Measurements from ENCODE around the gene AHNAK.
A peak's percentile ranks its signal among the peaks of the same experiment; 100 is the strongest.

AHNAK gene

DNA sequence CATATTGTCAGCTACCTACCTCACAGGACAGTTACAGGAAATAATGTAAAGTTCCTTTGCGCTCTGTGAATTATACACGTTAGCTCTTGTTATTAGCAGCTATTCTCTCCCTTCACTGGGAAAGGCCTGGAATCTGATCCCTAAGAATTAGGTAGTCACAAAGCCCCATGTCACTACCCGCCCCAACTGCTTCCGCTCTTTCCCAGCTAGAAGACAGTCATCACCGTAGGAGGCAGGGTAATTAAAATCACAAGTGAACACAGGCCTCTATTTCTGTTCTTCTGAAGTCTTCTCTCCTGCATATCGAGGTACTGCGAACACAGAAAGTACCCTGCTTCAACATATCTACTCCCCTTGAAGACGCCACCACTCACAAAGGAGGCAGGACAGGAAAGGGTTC lies 12.6 kb upstream of the AHNAK start:
- H3K36me3 ChIP-seq (replicated peaks) = peaks cover 60% of the 10 kb centered on the region
- no peak for DNase-seq
- no peak overlapping the region for H3K27ac ChIP-seq
- no peaks in the 10 kb centered on the region for H3K27me3 ChIP-seq (replicated peaks)
- TF ChIP-seq, protein P1, sequence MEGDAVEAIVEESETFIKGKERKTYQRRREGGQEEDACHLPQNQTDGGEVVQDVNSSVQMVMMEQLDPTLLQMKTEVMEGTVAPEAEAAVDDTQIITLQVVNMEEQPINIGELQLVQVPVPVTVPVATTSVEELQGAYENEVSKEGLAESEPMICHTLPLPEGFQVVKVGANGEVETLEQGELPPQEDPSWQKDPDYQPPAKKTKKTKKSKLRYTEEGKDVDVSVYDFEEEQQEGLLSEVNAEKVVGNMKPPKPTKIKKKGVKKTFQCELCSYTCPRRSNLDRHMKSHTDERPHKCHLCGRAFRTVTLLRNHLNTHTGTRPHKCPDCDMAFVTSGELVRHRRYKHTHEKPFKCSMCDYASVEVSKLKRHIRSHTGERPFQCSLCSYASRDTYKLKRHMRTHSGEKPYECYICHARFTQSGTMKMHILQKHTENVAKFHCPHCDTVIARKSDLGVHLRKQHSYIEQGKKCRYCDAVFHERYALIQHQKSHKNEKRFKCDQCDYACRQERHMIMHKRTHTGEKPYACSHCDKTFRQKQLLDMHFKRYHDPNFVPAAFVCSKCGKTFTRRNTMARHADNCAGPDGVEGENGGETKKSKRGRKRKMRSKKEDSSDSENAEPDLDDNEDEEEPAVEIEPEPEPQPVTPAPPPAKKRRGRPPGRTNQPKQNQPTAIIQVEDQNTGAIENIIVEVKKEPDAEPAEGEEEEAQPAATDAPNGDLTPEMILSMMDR (IDR thresholded peaks at IDR 0.05; ENCODE audit: low read depth, low read length, missing control alignments) = no peak
- in situ Hi-C loops (cut with HindIII; ENCODE audit: low pct_ligation_motif_present, low sequenced_read_pairs) = loop anchor here (25.0 kb wide), 1 partner anchor 172 kb away; no protein-coding TSS in a partner anchor
- H3K4me3 ChIP-seq (ENCODE audit: low read depth, low read length) = no peak overlapping the region

DNA sequence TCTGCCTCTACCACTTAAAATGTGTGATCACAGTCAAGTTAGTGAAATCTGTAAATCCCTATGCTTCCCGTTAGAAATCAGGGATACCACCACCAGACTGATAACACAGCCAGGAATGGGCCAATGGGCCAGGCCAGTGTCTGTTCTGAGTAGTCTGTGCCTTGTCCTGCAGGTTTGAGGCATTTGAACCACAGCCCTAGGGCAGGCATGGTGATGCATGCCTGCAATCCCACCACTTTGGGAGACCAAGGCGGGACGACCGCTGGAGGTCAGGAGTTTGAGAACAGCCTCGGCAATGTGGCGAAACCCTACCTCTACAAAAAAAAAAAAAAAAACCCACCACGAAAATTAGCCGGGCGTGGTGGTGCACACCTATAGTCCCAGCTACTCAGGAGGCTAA lies 12.1 kb upstream of the AHNAK start:
- Histone ChIP-seq H3K27ac (no peak overlapping the region), H3K27me3 (replicated peaks) (no peaks in the 10 kb centered on the region), H3K4me3 (ENCODE audit: low read depth, low read length) (no peak overlapping the region), H3K36me3 (replicated peaks) (peaks cover 56% of the 10 kb centered on the region)
- TF ChIP-seq, protein P1 (IDR thresholded peaks at IDR 0.05; ENCODE audit: low read depth, low read length, missing control alignments) = no peak
- DNase-seq = no peak
- in situ Hi-C loops (cut with HindIII; ENCODE audit: low pct_ligation_motif_present, low sequenced_read_pairs) = loop anchor here (25.0 kb wide), 1 partner anchor 171 kb away; no protein-coding TSS in a partner anchor

- no peak for DNase-seq
- H3K4me3 ChIP-seq (ENCODE audit: low read depth, low read length) = no peak overlapping the region
- H3K27ac ChIP-seq = peak overlapping the region; percentile 39
- TF ChIP-seq, protein P1 (IDR thresholded peaks at IDR 0.05; ENCODE audit: low read depth, low read length, missing control alignments) = no peak
- in situ Hi-C loops (cut with HindIII; ENCODE audit: low pct_ligation_motif_present, low sequenced_read_pairs) = loop anchor here (25.0 kb wide), 1 partner anchor 170 kb away; no protein-coding TSS in a partner anchor
- peaks cover 40% of the 10 kb centered on the region for H3K36me3 ChIP-seq (replicated peaks)
- no peaks in the 10 kb centered on the region for H3K27me3 ChIP-seq (replicated peaks)
Measured at GRCh38 chr11:62556875-62557631, 10.4 kb upstream of the AHNAK start.

DNA sequence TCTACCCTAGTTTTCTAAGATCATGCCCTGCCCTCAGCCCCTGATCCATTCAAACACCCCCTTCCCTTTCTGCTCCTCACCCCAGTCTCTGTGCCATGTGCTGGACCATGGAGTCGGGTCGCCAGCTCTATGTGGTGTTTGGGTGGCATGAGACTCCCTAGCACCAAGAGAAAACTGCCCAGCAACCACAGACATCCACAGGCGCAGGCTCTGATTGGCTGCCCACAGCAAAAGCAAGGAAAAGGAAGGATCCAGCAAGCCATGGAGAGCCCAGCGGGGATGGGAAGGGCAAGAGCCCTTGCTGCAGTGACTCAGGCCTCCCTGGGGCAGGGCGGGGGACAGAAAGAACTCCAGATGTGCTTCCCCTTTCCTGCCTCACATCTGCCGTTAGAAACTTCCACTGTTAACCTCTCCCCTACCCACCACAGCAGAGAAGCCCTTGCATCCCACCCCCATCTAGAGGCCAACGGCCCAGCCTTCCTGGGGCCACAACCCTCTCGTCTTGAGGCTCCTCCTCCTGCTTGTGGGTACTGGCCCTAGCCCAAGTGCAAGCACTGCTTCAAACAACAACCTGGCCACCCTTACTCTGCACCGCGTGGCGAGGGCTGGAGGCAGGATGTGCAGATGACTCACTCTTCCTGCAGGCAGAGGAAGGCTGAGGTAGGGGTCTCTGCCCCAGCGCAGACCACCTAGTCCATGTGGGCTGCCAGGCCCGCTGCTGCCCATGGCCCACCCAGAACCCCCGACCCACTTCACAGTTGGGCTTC lies 9.7 kb upstream of the AHNAK start:
- DNase-seq = peak; percentile 88
- H3K4me3 ChIP-seq (ENCODE audit: low read depth, low read length) = peak overlapping the region; percentile 20
- TF ChIP-seq, protein P1 (IDR thresholded peaks at IDR 0.05; ENCODE audit: low read depth, low read length, missing control alignments) = no peak

DNA sequence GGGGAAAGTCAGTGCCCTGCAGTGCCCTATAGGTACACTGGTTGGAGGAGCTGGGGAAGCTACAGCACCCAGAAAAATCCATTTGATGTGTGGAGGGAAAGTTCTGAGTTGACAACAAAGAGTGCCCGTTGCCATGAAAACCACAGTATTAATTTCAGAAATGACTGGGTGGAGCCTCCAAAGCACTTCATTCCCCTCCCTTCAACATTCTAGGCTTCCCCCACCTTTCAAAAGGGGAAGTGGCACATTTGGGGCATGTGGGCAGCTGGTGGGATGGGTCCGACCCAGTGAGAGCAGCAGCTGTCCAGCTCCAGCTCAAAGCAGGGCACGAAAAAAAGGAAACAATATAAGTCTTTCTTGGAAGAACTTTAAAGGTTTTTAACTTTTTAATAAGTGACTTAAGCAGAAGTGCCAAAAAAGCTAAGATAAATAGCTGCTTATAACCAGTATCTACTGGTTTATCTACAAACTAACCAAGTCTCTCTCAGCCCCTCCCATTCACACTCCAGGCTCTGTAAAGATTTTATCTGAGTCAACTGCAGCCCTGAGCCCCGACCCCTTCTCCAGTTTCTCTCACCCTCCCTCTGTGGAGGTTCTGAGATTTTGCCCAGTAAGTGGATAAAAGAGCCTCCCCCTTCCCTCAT lies 9.0 kb upstream of the AHNAK start:
- H3K36me3 ChIP-seq (replicated peaks) = peaks cover 32% of the 10 kb centered on the region
- in situ Hi-C loops (cut with HindIII; ENCODE audit: low pct_ligation_motif_present, low sequenced_read_pairs) = loop anchor here (25.0 kb wide), 1 partner anchor 168 kb away; no protein-coding TSS in a partner anchor
- no peak for DNase-seq
- H3K27me3 ChIP-seq (replicated peaks) = no peaks in the 10 kb centered on the region
- peak overlapping the region; percentile 20 for H3K4me3 ChIP-seq (ENCODE audit: low read depth, low read length)
- TF ChIP-seq, protein P1 (IDR thresholded peaks at IDR 0.05; ENCODE audit: low read depth, low read length, missing control alignments) = no peak
- H3K27ac ChIP-seq = peak overlapping the region; percentile 39

More for the DNA sequence above, 9.7 kb upstream of the AHNAK start:
- H3K27me3 ChIP-seq (replicated peaks) = no peaks in the 10 kb centered on the region
- peaks cover 35% of the 10 kb centered on the region for H3K36me3 ChIP-seq (replicated peaks)
- H3K27ac ChIP-seq = peak overlapping the region; percentile 39
- in situ Hi-C loops (cut with HindIII; ENCODE audit: low pct_ligation_motif_present, low sequenced_read_pairs) = loop anchor here (25.0 kb wide), 1 partner anchor 169 kb away; no protein-coding TSS in a partner anchor
